HG03066 (cell line): ENCODE results near the gene TRAK1.

Experiments
- ATAC-seq: cut with Tn5 transposase; IDR thresholded peaks from one replicate; pipeline ENCODE4 v1.9.1; 2021; ENCODE audit warnings: low read depth; ENCODE audit not compliant: unreplicated experiment

Gene TRAK1

DNA sequence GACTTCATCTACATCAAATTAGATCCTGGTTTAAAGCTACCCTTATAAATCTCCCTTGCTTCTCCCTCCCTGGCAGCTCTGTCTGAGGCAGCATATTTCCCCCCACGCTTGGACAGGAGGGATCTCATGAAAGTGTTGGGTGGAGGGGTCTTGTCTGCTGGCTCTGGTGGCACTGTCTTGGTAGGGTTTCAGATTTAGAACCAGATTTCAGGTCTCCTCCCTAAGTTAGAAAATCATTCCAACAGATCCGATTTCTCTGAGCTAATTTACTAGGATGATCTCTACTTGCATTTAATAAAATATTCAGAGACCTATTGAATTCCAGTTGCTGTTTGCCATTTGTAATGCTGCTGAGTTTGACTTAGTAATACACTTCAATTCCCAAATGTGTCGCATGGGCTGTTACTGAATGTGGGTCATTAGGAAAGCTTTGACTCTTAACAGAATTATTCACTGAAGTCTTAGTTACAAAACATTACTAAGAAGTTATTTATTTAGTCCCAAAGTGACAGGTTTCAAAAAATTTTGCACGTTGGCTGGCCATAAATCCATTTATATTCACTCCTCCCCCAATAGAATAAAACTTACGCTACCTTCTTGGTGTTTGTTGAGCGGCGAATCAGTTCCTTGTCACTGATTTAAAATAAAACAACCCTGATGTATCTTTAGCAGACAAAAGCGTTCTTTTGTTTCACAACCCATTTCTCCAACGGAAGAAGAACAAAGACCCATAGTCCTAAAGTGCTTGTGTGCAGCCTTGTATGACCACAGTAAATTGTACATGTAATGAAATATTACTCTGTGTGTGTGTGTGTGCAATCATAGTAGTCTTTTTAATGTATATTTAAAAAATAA, 84.5 kb downstream of the TRAK1 start:
- ATAC-seq: no peak

DNA sequence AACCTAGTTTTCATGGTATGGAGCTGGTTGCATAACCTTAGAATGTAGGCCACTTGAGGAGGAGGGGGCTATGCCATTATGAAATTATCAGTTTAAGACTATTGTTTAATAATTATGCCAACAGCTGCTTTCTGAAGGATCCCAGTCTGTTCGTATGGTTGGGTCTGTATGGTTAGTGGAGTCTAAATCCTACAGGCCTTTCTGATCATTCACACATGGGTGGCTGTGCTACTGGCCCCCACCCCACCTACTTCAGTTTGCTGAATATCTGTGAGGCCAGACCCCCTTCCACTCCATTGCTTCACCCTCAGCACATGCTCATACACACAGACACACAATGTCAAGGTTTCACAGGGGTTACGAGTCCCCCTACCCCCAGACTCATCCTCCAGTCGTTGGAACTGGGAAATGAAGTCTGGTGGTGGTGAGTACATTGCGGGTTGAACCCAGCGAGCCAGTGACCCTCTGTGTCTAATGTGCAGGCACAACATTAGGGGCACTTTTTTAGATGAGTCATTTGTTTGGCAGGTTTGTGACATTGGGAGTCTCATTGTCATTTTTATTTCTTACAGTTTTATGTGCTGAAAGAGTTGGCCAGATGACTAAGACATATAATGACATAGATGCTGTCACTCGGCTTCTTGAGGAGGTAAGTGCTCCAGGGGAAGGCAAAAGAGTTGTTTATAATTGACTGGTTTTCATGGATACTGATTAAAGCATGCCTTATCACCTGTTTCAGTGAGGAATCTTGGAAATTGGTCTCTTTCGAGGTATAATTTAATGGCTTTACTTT, 85.3 kb downstream of the TRAK1 start:
- ATAC-seq: no peak

DNA sequence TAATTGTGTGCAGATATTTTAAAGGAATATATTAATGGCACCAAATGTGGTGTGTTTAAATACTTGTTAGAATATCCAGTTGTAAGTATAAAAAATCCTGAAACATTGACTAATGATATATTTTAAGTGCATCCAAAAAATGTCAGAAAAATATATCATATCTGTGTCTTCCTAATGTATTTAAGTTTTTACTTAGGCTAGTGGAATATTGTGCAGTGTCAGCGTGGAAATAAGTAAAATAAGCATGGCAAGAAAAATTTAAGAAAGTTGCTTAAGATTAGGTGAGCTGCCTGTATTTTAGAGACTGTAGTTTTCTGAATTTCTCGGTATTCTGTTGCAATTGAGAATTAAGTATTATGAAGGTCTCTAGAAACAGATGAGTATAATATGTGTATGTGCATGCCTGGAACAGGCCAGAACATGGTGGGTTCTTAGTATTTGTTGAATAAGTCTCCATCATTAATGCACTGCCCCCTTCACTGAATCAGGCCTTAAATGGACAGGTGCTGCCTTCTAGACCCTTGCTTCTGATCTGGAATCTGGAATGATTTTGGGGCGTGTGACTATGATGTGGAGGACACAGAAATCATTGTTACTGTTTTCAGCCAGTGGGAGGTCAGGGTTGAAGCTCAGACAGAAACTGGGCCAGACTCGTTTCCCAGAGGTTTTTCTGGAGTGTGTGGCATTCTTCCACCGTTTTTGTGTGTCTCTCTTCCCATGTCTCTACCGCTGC, 86.1 kb downstream of the TRAK1 start:
- ATAC-seq: no peak

DNA sequence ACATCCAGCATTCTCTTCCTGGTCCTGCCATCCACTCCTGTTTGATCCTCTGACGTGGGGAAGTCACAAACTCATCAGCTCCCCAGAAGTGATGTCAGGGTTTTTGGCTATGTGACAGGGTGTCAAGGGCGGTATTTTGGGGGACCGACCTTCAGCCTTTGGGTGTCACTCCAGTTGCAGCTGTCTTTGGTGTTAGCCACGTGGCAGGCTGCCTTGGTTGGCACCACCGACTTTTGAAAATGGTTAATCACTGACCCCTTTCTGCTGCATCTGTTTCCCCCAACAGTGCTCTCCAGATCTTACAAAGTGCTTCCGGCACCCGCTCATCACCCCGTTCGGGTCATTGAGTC, 86.6 kb downstream of the TRAK1 start:
- ATAC-seq: no peak

DNA sequence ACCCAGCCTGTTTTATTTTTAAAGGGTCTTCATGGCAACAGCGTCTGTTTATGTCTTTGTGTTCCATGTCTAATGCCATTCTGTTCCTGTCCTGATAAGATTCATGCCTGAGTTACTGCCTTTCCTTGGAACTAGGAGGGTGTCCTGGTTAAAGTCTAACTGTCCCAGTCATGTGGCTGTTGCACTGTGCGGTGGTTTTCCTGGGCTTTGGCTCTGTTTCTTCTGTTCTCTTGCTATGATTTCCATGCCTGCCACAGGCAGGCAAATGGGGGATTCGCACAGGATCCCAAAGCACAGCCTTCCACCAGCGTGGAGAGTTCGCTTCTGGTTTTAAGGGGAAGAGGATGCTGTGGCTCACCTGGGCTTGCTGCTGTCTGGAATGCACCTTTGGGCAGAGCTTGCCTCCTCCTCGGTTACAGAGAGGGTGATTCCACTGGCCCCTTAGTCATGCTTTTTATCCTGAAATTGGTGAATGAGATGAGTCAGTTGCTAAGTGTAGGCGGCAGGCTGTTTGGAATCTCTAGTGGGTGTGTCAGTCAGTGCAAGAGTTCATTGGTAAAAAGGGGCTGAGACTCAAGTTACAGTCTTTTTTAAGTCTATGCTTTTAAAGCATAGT, 88.1 kb downstream of the TRAK1 start:
- no peak for ATAC-seq

DNA sequence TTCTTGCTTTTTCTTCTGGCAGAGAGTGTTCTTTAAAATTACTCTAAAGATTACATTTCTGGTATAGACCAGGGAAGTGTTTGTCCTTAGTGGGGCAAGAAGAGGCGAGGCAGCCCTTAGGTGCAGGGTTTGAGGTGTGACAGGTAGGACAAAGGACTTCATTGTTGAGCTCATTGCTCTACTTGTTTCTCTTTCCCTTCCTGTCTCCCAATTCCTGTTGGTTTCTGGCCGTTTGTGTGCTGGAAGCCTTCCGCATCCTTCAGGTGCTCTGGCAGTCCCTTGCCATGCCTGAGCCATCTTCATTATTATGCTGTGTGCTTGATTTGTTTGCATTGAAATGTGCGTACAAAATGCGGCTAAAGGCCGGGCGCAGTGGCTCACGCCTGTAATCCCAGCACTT, 89.7 kb downstream of the TRAK1 start:
- ATAC-seq: no peak

DNA sequence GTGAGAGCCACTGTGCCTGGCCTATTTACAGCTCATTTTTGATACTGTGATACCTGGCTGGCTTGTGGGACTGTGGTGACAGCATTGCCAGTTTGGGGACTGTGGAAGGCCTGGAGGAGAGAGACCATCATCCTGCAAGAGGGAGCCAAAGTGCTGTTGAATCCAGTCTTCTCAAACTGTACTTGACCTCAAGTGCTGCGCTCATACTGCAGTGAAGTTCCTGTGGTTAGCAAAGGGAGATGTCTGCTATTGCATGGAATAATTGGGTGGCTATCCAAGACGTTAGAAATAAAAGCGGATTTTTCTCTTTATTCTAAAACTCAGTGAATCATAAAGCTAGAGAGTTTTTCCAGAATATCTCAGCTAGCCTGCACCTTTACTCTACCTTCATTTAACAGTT, 91.4 kb downstream of the TRAK1 start:
- ATAC-seq: no peak

DNA sequence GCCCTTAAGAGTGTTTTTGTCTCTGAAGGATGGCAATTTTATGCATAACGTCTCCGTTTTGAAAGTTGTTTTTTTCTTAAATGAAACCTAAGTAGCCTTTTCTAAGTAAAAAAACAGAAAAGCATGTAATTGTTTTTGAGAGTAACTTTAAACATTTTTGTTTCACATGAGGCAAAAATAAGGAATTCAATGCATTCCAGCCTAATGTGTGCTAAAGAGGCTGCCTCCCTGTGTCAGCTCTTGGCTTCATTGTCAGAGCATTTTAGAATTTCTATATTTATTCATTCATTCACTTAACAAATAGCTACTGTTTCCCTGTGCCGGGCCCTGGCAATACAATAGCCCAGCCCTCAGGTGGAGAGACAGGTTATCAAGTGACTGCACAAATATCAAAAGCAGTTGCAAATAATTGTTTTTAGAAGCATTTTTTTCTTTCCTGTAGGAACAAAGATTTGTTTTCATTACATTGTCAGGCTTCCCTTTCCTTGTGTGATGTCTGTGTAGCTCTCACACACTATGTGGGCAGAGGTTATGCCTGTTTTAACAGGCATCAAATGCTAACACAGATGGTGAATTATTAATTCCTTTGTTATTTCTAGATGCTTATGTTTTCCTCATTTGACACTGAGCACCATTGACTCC, 93.0 kb downstream of the TRAK1 start:
- ATAC-seq: no peak

DNA sequence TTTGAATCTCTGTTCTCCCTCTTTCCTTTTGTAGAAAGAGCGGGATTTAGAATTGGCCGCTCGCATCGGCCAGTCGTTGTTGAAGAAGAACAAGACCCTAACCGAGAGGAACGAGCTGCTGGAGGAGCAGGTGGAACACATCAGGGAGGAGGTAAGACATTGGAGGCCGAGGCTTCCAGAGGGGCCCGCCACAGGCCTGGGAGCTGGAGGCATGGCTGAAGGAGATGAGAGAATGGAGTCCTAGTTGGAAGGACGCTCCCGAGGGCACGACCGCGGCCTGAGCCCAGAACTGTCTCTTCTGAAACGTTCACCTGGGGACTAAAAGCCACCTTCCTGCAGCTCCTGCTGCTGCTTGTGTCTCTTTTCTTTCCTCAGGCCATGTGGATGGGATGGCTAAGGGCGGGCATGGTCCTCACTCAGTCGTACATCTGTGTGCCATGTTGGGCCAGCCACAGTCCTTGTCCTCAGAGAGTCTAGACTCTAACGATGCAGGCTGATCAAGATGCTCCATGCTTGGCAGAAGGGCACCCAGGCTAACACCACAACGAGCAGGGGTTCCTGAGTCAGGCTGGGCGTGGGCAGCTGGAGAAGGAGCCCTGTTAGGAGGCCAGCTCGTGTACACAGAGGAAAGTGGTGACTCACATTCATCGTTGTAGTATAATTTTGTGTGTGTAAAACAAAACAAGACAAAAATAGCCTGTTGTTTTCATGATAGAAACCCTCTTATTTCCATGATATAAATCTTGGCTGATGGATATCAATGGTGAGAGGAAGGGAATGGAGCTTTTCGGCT, 93.7 kb downstream of the TRAK1 start:
- ATAC-seq: no peak

DNA sequence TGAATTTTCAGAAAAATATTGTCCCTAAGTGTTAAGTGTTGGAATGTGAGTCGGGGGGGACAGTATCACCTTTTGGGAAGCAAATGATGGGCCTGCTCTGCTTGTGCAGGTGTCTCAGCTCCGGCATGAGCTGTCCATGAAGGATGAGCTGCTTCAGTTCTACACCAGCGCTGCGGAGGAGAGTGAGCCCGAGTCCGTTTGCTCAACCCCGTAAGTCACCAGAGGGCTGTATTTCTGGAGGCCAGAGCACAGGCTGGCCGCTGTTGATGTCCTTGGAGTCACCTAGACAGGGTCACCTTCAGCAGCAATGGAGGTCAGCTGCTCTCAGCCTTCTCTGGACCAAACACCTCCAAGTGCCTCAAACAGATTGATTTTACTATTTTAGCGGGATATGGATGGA, 96.8 kb downstream of the TRAK1 start:
- no peak for ATAC-seq

DNA sequence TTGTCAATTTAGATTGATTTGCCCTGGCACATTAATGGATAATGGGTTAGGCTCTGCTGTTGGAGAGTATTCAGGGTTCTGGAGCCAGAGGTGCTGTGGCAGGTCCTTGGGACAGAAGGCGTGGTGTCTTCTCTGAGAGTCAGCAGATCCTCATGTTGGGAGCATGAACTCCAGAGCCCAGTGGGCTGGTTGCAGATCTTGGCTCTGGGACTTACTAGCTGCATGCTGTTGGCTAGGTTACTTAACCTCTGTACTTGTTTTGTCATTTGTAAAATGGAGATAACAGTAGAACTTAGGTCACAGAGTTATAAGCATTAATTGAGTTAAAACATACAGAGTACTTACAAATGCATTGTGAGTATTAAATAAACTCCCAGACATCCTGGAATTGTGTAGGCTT, 97.2 kb downstream of the TRAK1 start:
- no peak for ATAC-seq

DNA sequence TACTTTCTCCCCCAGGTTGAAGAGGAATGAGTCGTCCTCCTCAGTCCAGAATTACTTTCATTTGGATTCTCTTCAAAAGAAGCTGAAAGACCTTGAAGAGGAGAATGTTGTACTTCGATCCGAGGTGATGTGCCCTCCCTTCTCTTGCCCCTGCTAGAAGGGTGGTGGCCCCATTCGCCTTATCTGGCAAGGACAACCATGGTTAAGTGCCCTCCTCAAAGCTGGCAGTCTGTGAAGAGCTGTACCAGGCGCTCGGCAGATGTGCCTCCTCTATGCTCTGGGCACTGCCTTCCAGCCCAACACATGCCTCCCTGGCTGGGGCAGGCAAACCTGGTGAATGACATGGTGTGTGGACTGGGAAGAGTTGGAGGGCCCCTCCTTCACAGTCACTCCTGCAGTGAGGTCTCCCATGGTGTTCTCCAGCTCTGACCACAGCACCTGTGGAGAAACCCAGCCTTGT, 97.9 kb downstream of the TRAK1 start:
- ATAC-seq: no peak

DNA sequence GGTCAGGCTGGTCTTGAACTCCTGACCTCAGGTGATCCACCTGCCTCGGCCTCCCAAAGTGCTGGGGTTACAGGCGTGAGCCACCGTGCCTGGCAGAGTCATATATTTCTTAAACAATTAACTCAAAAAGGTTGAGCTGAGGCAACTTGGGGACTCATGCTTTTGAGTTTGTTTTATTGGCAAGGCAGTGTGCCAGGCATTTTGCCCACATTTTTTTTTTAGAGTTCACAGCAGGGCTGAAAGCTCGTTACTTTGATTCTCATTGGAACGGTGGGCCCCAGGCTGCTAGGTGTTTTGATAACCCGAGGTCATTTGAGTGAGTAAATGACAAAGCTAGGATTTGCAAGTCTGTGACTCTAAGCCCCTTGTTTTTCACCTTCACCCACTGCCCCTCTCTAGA, 98.6 kb downstream of the TRAK1 start:
- ATAC-seq: no peak

DNA sequence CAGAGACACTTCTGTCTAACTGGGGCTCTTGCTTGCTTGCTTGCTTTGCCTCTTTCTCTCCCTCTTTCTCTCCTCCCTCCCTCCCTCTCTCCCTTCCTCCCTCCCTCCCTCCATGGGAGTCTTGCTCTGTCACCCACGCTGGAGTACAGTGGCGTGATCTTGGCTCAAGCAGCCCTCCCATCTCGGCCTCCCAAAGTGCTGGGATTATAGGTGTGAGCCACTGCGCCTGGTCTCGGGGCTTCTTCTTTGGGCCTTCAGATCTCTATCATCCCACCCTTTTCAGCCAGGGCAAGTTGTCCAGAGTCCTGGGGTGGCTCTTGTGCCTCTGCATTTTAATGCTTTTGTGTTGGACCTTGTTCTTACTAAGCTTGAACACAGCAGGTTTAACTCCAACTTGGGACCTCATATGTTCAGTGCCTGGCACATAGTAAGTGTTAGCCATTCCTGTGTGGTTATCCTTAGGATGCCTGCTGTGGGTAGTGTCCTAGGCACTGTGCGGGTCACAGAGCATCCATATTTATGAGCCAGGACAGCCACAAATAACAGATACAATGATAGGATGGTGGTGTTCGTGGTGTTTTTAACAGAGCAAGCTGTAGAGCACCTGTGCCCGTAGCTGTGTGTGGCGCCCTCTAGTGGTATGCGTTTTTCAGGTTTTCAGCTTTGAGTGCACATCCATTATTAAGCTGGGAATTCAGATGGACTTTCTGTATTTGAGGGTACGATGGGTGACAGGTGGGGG, 99.7 kb downstream of the TRAK1 start:
- ATAC-seq: no peak

DNA sequence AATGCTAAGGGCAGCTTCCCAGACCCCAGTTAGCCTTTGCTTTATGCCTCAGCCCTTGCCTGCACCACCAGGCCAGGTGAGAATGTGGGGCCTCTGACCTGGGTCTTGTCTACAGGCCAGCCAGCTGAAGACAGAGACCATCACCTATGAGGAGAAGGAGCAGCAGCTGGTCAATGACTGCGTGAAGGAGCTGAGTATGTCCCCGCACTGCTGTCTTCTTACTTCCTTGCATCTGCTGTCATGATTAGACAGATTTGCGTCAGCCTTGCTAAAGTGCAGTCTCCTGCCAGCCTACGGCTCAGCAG, 100.2 kb downstream of the TRAK1 start:
- no peak for ATAC-seq

DNA sequence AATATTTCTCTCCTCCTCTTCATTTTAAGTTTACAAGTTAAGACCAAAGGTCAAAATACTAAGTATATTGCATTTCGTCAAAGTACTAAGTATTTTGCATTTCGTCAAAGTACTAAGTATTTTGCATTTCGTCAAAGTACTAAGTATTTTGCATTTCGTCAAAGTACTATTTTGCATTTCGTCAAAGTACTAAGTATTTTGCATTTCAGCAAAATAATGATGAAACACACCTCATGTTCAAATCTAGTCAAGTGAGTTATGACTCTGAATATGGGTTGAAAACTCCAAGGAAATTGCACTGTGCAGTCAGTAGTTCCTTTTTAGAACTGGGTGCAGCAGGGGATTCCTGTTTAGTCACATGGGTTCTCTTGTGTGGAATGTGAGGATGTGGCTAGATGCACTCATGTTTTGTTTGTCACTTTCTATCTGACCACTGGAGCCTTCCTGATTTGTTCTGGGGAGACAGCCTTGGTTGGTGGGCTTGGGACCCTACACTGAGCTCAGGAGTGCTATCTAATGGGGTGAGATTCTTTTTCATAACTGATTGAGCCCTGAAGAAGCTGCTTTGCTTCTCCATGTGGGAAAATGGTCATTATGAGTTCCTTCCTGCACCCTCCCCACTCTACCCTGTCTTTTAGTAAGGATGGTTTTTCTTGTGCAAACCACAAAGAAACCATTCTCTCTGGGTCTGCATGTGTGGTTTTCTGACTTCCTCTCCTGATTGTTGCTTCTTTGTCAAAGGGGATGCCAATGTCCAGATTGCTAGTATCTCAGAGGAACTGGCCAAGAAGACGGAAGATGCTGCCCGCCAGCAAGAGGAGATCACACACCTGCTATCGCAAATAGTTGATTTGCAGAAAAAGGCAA, 101.4 kb downstream of the TRAK1 start:
- peak; percentile 39 for ATAC-seq

DNA sequence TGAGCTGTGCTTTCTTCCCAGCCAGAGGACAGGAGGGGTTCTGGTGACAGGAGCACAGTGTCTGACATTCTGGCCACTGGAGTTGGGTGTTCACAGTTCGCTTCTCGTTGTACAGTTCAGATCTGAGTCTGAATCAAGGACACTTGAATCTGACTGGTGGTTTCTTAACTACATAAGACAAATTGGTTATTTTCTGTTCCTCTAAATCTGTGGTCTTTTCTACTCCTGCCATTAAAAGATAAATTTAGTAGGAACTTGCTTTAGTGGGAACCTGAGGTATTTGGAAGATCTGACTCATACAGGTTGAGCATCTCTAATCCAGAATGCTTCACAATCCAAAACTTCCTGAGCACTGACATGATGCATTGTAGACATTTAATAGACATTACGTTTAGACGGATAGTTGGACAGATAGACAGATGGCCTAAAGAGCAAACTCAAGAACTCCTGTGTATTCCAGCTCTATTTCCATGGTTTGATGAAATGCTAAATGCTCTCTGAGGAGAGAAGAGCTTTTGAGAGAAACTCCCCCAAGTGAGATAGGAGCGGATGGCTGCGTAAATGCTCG, 103.9 kb downstream of the TRAK1 start:
- no peak for ATAC-seq

DNA sequence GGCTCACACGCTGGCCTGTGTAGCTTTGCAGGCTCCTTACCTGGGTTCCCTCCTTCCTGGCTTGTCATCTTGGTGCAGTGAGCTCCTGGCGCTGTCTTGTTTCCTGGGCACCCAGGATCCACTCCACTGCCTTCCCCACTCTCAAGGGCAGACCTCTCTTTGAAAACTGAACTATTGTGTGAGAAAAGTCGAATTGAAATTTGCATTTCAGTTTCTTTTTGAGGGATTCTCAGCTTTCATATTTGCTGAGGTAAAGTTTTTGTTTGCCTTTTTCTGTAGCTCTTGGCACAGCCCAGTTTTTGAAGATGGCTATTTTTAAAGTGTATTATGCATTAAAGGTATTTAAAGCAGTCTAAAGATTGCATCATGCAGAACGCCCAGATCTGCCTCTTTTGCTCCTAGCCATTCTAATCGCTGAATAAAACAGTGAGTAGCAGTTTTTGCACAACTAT, 104.7 kb downstream of the TRAK1 start:
- ATAC-seq: peak; percentile 75
